ENCODE measurements around the gene COL25A1. TPM values are rescaled to one million over a fixed set of nuclear protein-coding genes. Genes with fewer than 3 reads are reported as not detected.
"Not testable (repeated sequence)": the region's sequence is repeated elsewhere in the genome, so short reads cannot be mapped to it uniquely, and the experiment has no call there.

Gene COL25A1
- total RNA-seq, 6 donors from 2014 or later: 0.15 to 0.79 (median 0.27) TPM; not detected in 2

- H3K27ac ChIP-seq: no peak overlapping the region
- H3K4me3 ChIP-seq: no peak overlapping the region
- H3K4me1 ChIP-seq: no peaks in the 10 kb centered on the region
- 84 to 89% methylated on average over 2 of the region's 2 CpGs for WGBS, 2 donors
- H3K36me3 ChIP-seq: no peaks in the 10 kb centered on the region
- TF ChIP-seq CTCF (IDR thresholded peaks at IDR 0.05): no peak
- TF ChIP-seq POLR2AphosphoS5 (IDR thresholded peaks at IDR 0.05): no peak
- no peak for TF ChIP-seq EP300 (IDR thresholded peaks at IDR 0.05)
- TF ChIP-seq POLR2A (IDR thresholded peaks at IDR 0.05): no peak
- DNase-seq (no peak), ATAC-seq (ENCODE audit: low FRiP score in 2 of 2) (no peak)
- H3K9me3 ChIP-seq: no peaks in the 10 kb centered on the region
- H3K27me3 ChIP-seq: no peaks in the 10 kb centered on the region
These were observed 298.5 kb downstream of the COL25A1 start for GRCh38 chr4:109003964-109004363.

GRCh38 chr4:108991551-108992328 lies 310.7 kb downstream of the COL25A1 start:
- WGBS, 2 donors: 91 to 93% methylated on average over 5 of the region's 5 CpGs
- no peak overlapping the region for H3K4me3 ChIP-seq
- H3K36me3 ChIP-seq: no peaks in the 10 kb centered on the region
- no peak for TF ChIP-seq EP300 (IDR thresholded peaks at IDR 0.05)
- no peak for TF ChIP-seq POLR2A (IDR thresholded peaks at IDR 0.05)
- no peak for TF ChIP-seq CTCF (IDR thresholded peaks at IDR 0.05)
- TF ChIP-seq POLR2AphosphoS5 (IDR thresholded peaks at IDR 0.05): no peak
- H3K27ac ChIP-seq: no peak overlapping the region
- H3K4me1 ChIP-seq: no peaks in the 10 kb centered on the region
- DNase-seq (no peak), ATAC-seq (ENCODE audit: low FRiP score in 2 of 2) (no peak)
- H3K9me3 ChIP-seq: no peaks in the 10 kb centered on the region
- no peaks in the 10 kb centered on the region for H3K27me3 ChIP-seq

GRCh38 chr4:108988464-108989195 lies 313.8 kb downstream of the COL25A1 start:
- ATAC-seq (ENCODE audit: low FRiP score in 2 of 2): peak in 1 of 2 donors; percentile 57
- Histone ChIP-seq H3K27me3 (no peaks in the 10 kb centered on the region), H3K4me1 (no peaks in the 10 kb centered on the region), H3K9me3 (no peaks in the 10 kb centered on the region), H3K27ac (no peak overlapping the region), H3K36me3 (no peaks in the 10 kb centered on the region), H3K4me3 (no peak overlapping the region)
- no peak for DNase-seq
- WGBS, 2 donors: 73 to 74% methylated on average over 5 of the region's 5 CpGs
- TF ChIP-seq POLR2AphosphoS5 (IDR thresholded peaks at IDR 0.05): no peak
- no peak for TF ChIP-seq CTCF (IDR thresholded peaks at IDR 0.05)
- TF ChIP-seq EP300 (IDR thresholded peaks at IDR 0.05): no peak
- no peak for TF ChIP-seq POLR2A (IDR thresholded peaks at IDR 0.05)

GRCh38 chr4:108984495-108984894 lies 318.0 kb downstream of the COL25A1 start:
- H3K4me3 ChIP-seq; H3K36me3 ChIP-seq; H3K27me3 ChIP-seq; H3K27ac ChIP-seq; H3K9me3 ChIP-seq; H3K4me1 ChIP-seq; ATAC-seq (ENCODE audit: low FRiP score in 2 of 2): not testable (repeated sequence)
- peak in 1 of 2 donors; percentile 67 for DNase-seq
- 97 to 98% methylated on average over 28 to 30 of the region's 30 CpGs for WGBS, 2 donors

- no peak for DNase-seq
- H3K27me3 ChIP-seq: no peaks in the 10 kb centered on the region
- no peaks in the 10 kb centered on the region for H3K36me3 ChIP-seq
- H3K9me3 ChIP-seq: no peaks in the 10 kb centered on the region
- 90 to 92% methylated on average over 6 of the region's 6 CpGs for WGBS, 2 donors
- no peak for TF ChIP-seq POLR2AphosphoS5 (IDR thresholded peaks at IDR 0.05)
- TF ChIP-seq EP300 (IDR thresholded peaks at IDR 0.05): no peak
- H3K27ac ChIP-seq: no peak overlapping the region
- ATAC-seq (ENCODE audit: low FRiP score in 2 of 2): no peak
- H3K4me3 ChIP-seq: no peak overlapping the region
- H3K4me1 ChIP-seq: no peaks in the 10 kb centered on the region
These were observed 319.9 kb downstream of the COL25A1 start for GRCh38 chr4:108982402-108983185.

Data from upper lobe of left lung (tissue), 6 donors.